Measurements from ENCODE around the gene SMLR1.
"Not testable (repeated sequence)": the region's sequence is repeated elsewhere in the genome, so short reads cannot be mapped to it uniquely, and the experiment has no call there.

The SMLR1 gene

GRCh38 chr6:130827247-130828149 lies at the start of gene SMLR1:
TSS of gene SMLR1 (plus strand) at chr6:130827406. CDS start at chr6:130827414, 8 bp downstream.
- DNase-seq = no peak

- DNase-seq = no peak
Observed at GRCh38 chr6:130778946-130779657, 48.1 kb upstream of the SMLR1 start.

- no peak for DNase-seq
Observed at GRCh38 chr6:130779658-130780033, 47.6 kb upstream of the SMLR1 start.

GRCh38 chr6:130780122-130780521 lies 47.1 kb upstream of the SMLR1 start:
- DNase-seq = no peak

- DNase-seq = no peak
Observed at GRCh38 chr6:130781557-130781956, 45.6 kb upstream of the SMLR1 start.

GRCh38 chr6:130783416-130784107 lies 43.6 kb upstream of the SMLR1 start:
- no peak for DNase-seq

GRCh38 chr6:130787726-130788500 lies 39.3 kb upstream of the SMLR1 start:
- no peak for DNase-seq

- no peak for DNase-seq
Observed at GRCh38 chr6:130788954-130789353, 38.3 kb upstream of the SMLR1 start.

- no peak for DNase-seq
Observed at GRCh38 chr6:130794010-130794697, 33.1 kb upstream of the SMLR1 start.

- DNase-seq = no peak
Observed at GRCh38 chr6:130794738-130795137, 32.5 kb upstream of the SMLR1 start.

- no peak for DNase-seq
Observed at GRCh38 chr6:130796313-130796905, 30.8 kb upstream of the SMLR1 start.

GRCh38 chr6:130797061-130797460 lies 30.1 kb upstream of the SMLR1 start:
- DNase-seq = no peak

- DNase-seq = not testable (repeated sequence)
Observed at GRCh38 chr6:130801368-130801767, 25.8 kb upstream of the SMLR1 start.

- no peak for DNase-seq
Observed at GRCh38 chr6:130810307-130811030, 16.7 kb upstream of the SMLR1 start.

GRCh38 chr6:130811932-130812331 lies 15.3 kb upstream of the SMLR1 start:
- DNase-seq = no peak

GRCh38 chr6:130814506-130814905 lies 12.7 kb upstream of the SMLR1 start:
- no peak for DNase-seq

- no peak for DNase-seq
Observed at GRCh38 chr6:130815200-130816071, 11.8 kb upstream of the SMLR1 start.

- DNase-seq = no peak
Observed at GRCh38 chr6:130822736-130823135, 4.5 kb upstream of the SMLR1 start.

GRCh38 chr6:130824978-130825694 lies 2.1 kb upstream of the SMLR1 start:
- no peak for DNase-seq

Data from NCI-H1694 treated with DMSO at 0.1 percent for 48 hours (cell line).